H1 (cell line): Measurements from ENCODE around the gene SEPTIN1.

ENCODE experiments used
- CEBPB ChIP-seq: IDR thresholded peaks from 2 replicates; pipeline ENCODE4 v1.6.1; 2012; ENCODE audit warnings: low read depth, low read length
- POLR2A ChIP-seq, 2 experiments: IDR thresholded peaks; 1 replicate in 1 of 2; 2 replicates in 1 of 2; pipeline ENCODE4 v1.6.1; 2011; ENCODE audit warnings: low read depth in 2 of 2, low read length in 2 of 2, mild to moderate bottlenecking in 2 of 2; ENCODE audit errors: control extremely low read depth in 1 of 2
- ZNF274 ChIP-seq: IDR thresholded peaks from 2 replicates; pipeline ENCODE4 v1.7.0; 2012; ENCODE audit warnings: low read length, borderline replicate concordance; ENCODE audit errors: extremely low read depth
- TF ChIP-seq, protein P1 (sequence below): IDR thresholded peaks from 2 replicates; pipeline ENCODE4 v1.6.1; 2012; ENCODE audit warnings: low read length, inconsistent platforms
- TF ChIP-seq, protein P2 (sequence below), 3 experiments: IDR thresholded peaks; 1 replicate in 2 of 3; 2 replicates in 1 of 3; pipeline versions ENCODE4 v1.5.1 to v1.6.1; 2011; ENCODE audit warnings: low read length in 3 of 3, mild to moderate bottlenecking in 3 of 3, inconsistent platforms in 2 of 3, low read depth in 1 of 3, moderate library complexity in 1 of 3; ENCODE audit not compliant: insufficient read depth in 1 of 3; ENCODE audit errors: control extremely low read depth in 1 of 3

DNA sequence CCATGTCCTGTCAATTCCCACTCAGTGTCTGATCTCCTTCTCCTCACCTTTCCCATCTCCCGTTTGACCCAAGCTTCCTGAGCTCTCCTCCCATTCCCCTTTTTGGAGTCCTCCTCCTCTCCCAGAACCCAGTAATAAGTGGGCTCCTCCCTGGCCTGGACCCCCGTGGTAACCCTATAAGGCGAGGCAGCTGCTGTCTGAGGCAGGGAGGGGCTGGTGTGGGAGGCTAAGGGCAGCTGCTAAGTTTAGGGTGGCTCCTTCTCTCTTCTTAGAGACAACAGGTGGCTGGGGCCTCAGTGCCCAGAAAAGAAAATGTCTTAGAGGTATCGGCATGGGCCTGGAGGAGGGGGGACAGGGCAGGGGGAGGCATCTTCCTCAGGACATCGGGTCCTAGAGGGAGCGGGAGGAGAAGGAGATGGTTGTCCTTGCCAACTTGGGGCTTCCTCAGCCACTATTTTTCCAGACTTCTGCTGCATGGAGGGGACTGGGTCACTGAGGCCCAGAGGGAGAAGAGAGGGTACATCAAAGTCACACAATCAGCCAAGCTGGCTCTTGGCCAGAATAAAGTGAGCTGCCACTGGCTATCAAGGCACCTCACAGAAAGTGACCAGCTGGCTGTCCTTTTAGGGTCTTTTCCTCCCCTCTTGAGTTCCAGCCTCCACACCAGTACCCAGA, 10.2 kb downstream of the SEPTIN1 start:
- TF ChIP-seq, protein P1, sequence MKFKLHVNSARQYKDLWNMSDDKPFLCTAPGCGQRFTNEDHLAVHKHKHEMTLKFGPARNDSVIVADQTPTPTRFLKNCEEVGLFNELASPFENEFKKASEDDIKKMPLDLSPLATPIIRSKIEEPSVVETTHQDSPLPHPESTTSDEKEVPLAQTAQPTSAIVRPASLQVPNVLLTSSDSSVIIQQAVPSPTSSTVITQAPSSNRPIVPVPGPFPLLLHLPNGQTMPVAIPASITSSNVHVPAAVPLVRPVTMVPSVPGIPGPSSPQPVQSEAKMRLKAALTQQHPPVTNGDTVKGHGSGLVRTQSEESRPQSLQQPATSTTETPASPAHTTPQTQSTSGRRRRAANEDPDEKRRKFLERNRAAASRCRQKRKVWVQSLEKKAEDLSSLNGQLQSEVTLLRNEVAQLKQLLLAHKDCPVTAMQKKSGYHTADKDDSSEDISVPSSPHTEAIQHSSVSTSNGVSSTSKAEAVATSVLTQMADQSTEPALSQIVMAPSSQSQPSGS: no peak
- no peak for TF ChIP-seq ZNF274
- TF ChIP-seq, protein P2, sequence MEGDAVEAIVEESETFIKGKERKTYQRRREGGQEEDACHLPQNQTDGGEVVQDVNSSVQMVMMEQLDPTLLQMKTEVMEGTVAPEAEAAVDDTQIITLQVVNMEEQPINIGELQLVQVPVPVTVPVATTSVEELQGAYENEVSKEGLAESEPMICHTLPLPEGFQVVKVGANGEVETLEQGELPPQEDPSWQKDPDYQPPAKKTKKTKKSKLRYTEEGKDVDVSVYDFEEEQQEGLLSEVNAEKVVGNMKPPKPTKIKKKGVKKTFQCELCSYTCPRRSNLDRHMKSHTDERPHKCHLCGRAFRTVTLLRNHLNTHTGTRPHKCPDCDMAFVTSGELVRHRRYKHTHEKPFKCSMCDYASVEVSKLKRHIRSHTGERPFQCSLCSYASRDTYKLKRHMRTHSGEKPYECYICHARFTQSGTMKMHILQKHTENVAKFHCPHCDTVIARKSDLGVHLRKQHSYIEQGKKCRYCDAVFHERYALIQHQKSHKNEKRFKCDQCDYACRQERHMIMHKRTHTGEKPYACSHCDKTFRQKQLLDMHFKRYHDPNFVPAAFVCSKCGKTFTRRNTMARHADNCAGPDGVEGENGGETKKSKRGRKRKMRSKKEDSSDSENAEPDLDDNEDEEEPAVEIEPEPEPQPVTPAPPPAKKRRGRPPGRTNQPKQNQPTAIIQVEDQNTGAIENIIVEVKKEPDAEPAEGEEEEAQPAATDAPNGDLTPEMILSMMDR (IDR thresholded peaks at IDR 0.05; ENCODE audit: control extremely low read depth in 1 of 3, insufficient read depth in 1 of 3, low read depth in 1 of 3, low read length in 3 of 3): no peak
- TF ChIP-seq CEBPB: no peak
- no peak for TF ChIP-seq POLR2A (IDR thresholded peaks at IDR 0.05; ENCODE audit: control extremely low read depth in 1 of 2, low read depth in 2 of 2, low read length in 2 of 2)
